Stimulated activated naive CD8-positive, alpha-beta T cell treated with anti-CD3 and anti-CD28 coated beads, Interleukin-15, Interleukin-2, amounts not matched to agents 100 ng/mL and 50 ng/mL, for 24 hours (primary cell): ENCODE results near the gene EFCAB8.
A peak's percentile ranks its signal among the peaks of the same experiment; 100 is the strongest.
"Not testable (repeated sequence)": the region's sequence is repeated elsewhere in the genome, so short reads cannot be mapped to it uniquely, and the experiment has no call there.

Experiments
- H3K27ac Mint-ChIP-seq: one replicate; pipeline ENCODE4 v1.8.0; 2021; ENCODE audit warnings: mild to moderate bottlenecking, mixed read lengths
- H3K27me3 Mint-ChIP-seq: one replicate; pipeline ENCODE4 v1.8.0; 2021; ENCODE audit warnings: mixed read lengths
- H3K36me3 Mint-ChIP-seq: one replicate; pipeline ENCODE4 v1.8.0; 2021; ENCODE audit warnings: low read depth, mixed read lengths
- H3K4me1 Mint-ChIP-seq: one replicate; pipeline ENCODE4 v1.8.0; 2021; ENCODE audit warnings: low read depth, mixed read lengths
- H3K4me3 Mint-ChIP-seq: one replicate; pipeline ENCODE4 v1.8.0; 2021; ENCODE audit warnings: mild to moderate bottlenecking, mixed read lengths
- H3K9me3 Mint-ChIP-seq: one replicate; pipeline ENCODE4 v1.8.0; 2021; ENCODE audit warnings: mixed read lengths

Gene EFCAB8

GRCh38 chr20:32960222-32960518 lies 101.4 kb downstream of the EFCAB8 start:
- Mint-ChIP-seq H3K9me3 (peaks cover 26% of the 10 kb centered on the region), H3K36me3 (peaks cover 5% of the 10 kb centered on the region), H3K4me3 (no peak overlapping the region), H3K27me3 (no peaks in the 10 kb centered on the region), H3K27ac (no peak overlapping the region), H3K4me1 (peaks cover 5% of the 10 kb centered on the region)

- Mint-ChIP-seq H3K27me3 (no peaks in the 10 kb centered on the region), H3K36me3 (peaks cover 5% of the 10 kb centered on the region), H3K9me3 (peaks cover 22% of the 10 kb centered on the region), H3K4me3 (no peak overlapping the region), H3K4me1 (peaks cover 9% of the 10 kb centered on the region), H3K27ac (no peak overlapping the region)
Observed at GRCh38 chr20:32960849-32961731, 102.4 kb downstream of the EFCAB8 start.

- H3K4me3 Mint-ChIP-seq, result no peak overlapping the region
- no peaks in the 10 kb centered on the region for H3K27me3 Mint-ChIP-seq
- H3K36me3 Mint-ChIP-seq, result no peaks in the 10 kb centered on the region
- peaks cover 9% of the 10 kb centered on the region for H3K4me1 Mint-ChIP-seq
- no peak overlapping the region for H3K27ac Mint-ChIP-seq
- H3K9me3 Mint-ChIP-seq, result peaks cover 17% of the 10 kb centered on the region
Observed at GRCh38 chr20:32962053-32962452, 103.3 kb downstream of the EFCAB8 start.

- not testable (repeated sequence) for H3K4me3 Mint-ChIP-seq, H3K27ac Mint-ChIP-seq, H3K4me1 Mint-ChIP-seq, H3K36me3 Mint-ChIP-seq, H3K27me3 Mint-ChIP-seq
- peaks cover 13% of the 10 kb centered on the region for H3K9me3 Mint-ChIP-seq
Observed at GRCh38 chr20:32962646-32963045, 103.9 kb downstream of the EFCAB8 start.

- Mint-ChIP-seq H3K27me3 (no peaks in the 10 kb centered on the region), H3K9me3 (peaks cover 8% of the 10 kb centered on the region), H3K4me3 (no peak overlapping the region), H3K36me3 (no peaks in the 10 kb centered on the region), H3K4me1 (peaks cover 9% of the 10 kb centered on the region), H3K27ac (no peak overlapping the region)
Observed at GRCh38 chr20:32963176-32963575, 104.5 kb downstream of the EFCAB8 start.

- H3K36me3 Mint-ChIP-seq, result no peaks in the 10 kb centered on the region
- H3K9me3 Mint-ChIP-seq, result no peaks in the 10 kb centered on the region
- peaks cover 9% of the 10 kb centered on the region for H3K4me1 Mint-ChIP-seq
- no peaks in the 10 kb centered on the region for H3K27me3 Mint-ChIP-seq
- no peak overlapping the region for H3K4me3 Mint-ChIP-seq
- H3K27ac Mint-ChIP-seq, result no peak overlapping the region
Observed at GRCh38 chr20:32964575-32964974, 105.9 kb downstream of the EFCAB8 start.

- H3K27ac Mint-ChIP-seq, result no peak overlapping the region
- H3K4me1 Mint-ChIP-seq, result peaks cover 9% of the 10 kb centered on the region
- no peak overlapping the region for H3K4me3 Mint-ChIP-seq
- no peaks in the 10 kb centered on the region for H3K27me3 Mint-ChIP-seq
- H3K36me3 Mint-ChIP-seq, result no peaks in the 10 kb centered on the region
- H3K9me3 Mint-ChIP-seq, result no peaks in the 10 kb centered on the region
Observed at GRCh38 chr20:32965115-32965514, 106.4 kb downstream of the EFCAB8 start.

GRCh38 chr20:32965581-32966373 lies 107.1 kb downstream of the EFCAB8 start:
- no peak overlapping the region for H3K27ac Mint-ChIP-seq
- peaks cover 9% of the 10 kb centered on the region for H3K4me1 Mint-ChIP-seq
- no peaks in the 10 kb centered on the region for H3K27me3 Mint-ChIP-seq
- no peaks in the 10 kb centered on the region for H3K36me3 Mint-ChIP-seq
- no peaks in the 10 kb centered on the region for H3K9me3 Mint-ChIP-seq
- no peak overlapping the region for H3K4me3 Mint-ChIP-seq

GRCh38 chr20:32966382-32966781 lies 107.7 kb downstream of the EFCAB8 start:
- no peak overlapping the region for H3K27ac Mint-ChIP-seq
- H3K4me1 Mint-ChIP-seq, result peaks cover 9% of the 10 kb centered on the region
- no peak overlapping the region for H3K4me3 Mint-ChIP-seq
- H3K36me3 Mint-ChIP-seq, result no peaks in the 10 kb centered on the region
- no peaks in the 10 kb centered on the region for H3K9me3 Mint-ChIP-seq
- H3K27me3 Mint-ChIP-seq, result no peaks in the 10 kb centered on the region

- H3K9me3 Mint-ChIP-seq, result no peaks in the 10 kb centered on the region
- no peak overlapping the region for H3K27ac Mint-ChIP-seq
- peaks cover 9% of the 10 kb centered on the region for H3K4me1 Mint-ChIP-seq
- H3K4me3 Mint-ChIP-seq, result peak overlapping the region; percentile 26
- no peaks in the 10 kb centered on the region for H3K27me3 Mint-ChIP-seq
- H3K36me3 Mint-ChIP-seq, result no peaks in the 10 kb centered on the region
Observed at GRCh38 chr20:32966881-32967781, 108.4 kb downstream of the EFCAB8 start.

- H3K4me1 Mint-ChIP-seq, result peaks cover 9% of the 10 kb centered on the region
- peak overlapping the region; percentile 0 for H3K4me3 Mint-ChIP-seq
- no peak overlapping the region for H3K27ac Mint-ChIP-seq
- no peaks in the 10 kb centered on the region for H3K36me3 Mint-ChIP-seq
- H3K9me3 Mint-ChIP-seq, result no peaks in the 10 kb centered on the region
- H3K27me3 Mint-ChIP-seq, result no peaks in the 10 kb centered on the region
Observed at GRCh38 chr20:32967961-32968457, 109.3 kb downstream of the EFCAB8 start.

GRCh38 chr20:32968478-32969241 lies 109.9 kb downstream of the EFCAB8 start:
- Mint-ChIP-seq H3K4me1 (peaks cover 6% of the 10 kb centered on the region), H3K9me3 (no peaks in the 10 kb centered on the region), H3K4me3 (peak overlapping the region; percentile 0), H3K27ac (no peak overlapping the region), H3K36me3 (no peaks in the 10 kb centered on the region), H3K27me3 (no peaks in the 10 kb centered on the region)

- Mint-ChIP-seq H3K4me1 (peaks cover 6% of the 10 kb centered on the region), H3K4me3 (no peak overlapping the region), H3K9me3 (no peaks in the 10 kb centered on the region), H3K36me3 (no peaks in the 10 kb centered on the region), H3K27me3 (no peaks in the 10 kb centered on the region), H3K27ac (no peak overlapping the region)
Observed at GRCh38 chr20:32969356-32970114, 110.8 kb downstream of the EFCAB8 start.
